A172 (cell line): ENCODE results near the gene ST3GAL4. TPM values are rescaled to one million over a fixed set of nuclear protein-coding genes. Genes with fewer than 3 reads are reported as not detected.

ENCODE experiments used
- DNase-seq: peaks from one replicate; pipeline ENCODE4 v3.0.0-alpha.2; 2015; ENCODE audit warnings: low spot score
- total RNA-seq: library from RNA; depleted of rRNA; stranded (reverse); fragments of >200 nt; shearing (Covaris generic); gene quantifications from 2 replicates; pipeline ENCODE4 v1.2.3, GENCODE V29; 2014; rRNA removed

The ST3GAL4 gene
- total RNA-seq, 1 experiment from 2014 or later: 16.7 TPM

DNA sequence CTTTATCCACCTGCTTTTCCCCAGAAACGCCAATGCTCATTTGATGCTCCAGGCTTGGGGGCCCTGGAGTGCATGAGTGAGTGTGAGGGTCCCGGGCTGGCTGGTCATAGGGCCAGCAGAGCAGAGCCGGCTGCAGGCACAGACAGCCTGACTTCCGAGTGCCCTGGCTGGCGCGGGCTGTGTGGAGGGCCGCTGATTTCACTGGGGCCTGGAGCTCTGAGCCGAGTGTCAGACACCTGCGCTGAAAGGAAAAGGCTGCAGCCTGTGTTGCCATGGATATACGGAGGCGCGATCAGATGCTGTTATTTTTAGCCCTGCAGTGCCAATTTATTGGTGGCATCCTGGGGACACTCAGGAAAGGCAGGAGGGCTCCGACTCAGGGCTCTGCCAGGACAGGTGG is 87.6 kb downstream of the ST3GAL4 start:
- DNase-seq: no peak

DNA sequence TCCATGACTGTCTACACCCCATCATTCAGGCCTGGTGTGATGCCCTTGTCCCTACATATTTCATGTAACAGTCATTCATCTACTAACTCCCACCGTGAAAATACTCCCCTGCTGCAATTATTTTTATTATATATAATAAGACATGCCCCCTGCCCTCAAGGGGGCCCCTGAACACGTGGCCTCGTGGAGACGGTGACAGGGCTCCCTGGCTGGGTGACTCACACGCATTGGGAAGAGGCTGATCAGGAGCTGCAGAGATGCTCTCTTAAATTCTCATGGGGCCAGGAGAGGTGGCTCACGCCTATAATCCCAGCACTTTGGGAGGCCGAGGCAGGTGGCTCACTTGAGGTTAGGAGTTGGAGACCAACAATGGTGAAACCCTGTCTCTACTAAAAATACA is 88.6 kb downstream of the ST3GAL4 start:
- DNase-seq: no peak

DNA sequence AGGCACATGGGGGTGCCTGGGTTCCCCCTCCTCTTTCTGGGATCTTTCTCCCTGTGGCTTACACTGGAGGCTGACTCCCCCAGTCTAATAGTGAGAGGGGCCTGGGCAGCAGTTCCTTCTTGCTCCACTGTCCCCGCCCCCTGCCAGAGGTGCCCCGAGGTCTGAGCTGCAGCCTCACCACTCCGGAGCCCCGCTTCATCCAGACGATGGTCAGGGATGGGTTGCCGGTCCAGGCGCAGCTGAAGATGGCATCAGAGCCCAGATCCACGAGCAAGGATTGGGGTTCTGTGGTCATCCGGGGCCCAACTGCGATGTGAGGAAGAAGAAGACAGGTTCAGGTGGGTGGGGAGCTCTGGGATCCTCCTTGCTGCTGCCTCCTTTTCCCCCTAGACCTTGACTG is 91.1 kb downstream of the ST3GAL4 start:
- DNase-seq: no peak

- DNase-seq: no peak
Observed at GRCh38 chr11:126450198-126450597, 94.7 kb downstream of the ST3GAL4 start.

DNA sequence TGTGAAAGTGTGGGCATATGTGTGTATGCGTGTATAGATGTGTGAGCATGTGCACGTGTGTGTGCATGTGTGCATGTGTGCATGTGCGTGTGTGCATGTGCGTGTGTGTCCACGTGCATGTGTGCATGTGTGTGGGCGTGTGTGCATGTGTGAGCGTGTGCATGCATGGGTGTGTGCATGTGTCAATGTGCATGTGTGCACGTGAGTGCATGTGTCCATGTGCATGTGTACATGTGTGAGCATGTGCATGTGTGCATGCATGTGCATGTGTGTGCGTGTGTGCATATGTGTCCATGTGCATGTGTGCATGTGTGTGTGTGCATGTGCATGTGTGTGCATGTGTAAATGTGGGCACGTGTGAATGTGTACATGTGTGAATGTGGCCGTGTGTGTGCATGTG is 95.3 kb downstream of the ST3GAL4 start:
- DNase-seq: no peak

- DNase-seq: no peak
Observed at GRCh38 chr11:126451211-126451802, 95.8 kb downstream of the ST3GAL4 start.

DNA sequence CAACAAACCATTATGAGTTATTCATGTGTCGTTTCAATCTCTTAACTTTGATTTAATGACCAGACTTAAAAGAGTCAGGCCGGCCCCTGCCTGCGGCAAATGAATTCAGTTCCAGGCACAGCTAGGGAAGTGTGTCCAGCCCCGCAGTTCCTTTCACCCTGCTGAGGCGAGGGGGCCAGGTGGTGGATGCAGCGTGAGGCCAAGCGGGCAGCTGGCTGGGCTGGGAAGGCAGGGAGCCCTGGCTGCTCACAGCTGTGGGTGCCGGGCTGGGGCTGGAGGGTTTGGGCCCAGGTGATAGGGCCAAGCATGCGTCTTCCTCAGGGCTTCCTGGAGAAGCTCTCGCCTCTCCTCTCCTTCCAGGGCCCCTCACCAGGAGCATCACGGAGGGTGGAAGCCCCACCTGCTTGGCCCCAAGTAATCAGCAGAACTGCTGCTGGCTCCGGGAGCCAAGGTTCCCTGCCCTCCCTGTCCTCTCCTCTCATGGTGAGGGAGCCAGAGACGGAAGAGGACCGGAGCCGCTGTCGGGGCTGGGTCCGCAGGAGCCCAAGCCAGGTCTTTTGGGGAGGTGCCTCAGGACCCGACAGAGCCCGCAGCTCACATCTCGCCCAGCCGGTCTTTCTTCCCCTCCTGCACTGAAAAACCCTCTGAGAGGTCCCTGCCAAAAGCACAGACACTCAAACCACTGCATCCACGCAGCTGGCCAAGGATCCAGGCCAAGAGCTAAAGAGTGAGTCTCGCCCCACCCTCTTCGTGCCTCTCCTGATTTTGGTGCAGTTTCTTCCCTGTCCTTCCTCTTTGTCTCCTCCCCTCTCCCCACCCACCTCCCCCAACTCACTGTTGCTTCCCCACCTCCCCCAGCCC is 97.0 kb downstream of the ST3GAL4 start:
- DNase-seq: no peak

GRCh38 chr11:126456089-126456488 is 100.6 kb downstream of the ST3GAL4 start:
- no peak for DNase-seq

GRCh38 chr11:126456783-126457542 is 101.5 kb downstream of the ST3GAL4 start:
- no peak for DNase-seq

DNA sequence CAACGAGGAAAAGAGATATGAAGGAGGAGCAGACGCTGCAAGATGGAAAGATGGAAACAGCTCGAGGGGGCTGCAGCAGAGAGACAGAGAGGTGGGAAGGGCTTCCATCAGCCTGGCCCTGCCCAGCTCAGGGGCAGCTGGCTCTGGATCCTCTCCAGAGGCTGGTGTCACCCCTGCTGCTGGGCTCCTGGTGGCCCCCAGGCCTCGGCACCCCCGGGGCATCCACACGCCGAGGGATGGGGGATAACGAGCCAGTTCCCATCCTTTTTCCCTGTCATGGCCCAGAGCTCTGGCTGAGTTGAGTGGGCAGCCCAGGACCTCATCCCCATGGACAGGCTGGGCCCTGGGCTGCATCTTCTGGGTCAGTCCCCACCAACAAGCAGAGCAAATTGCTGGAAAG is 102.3 kb downstream of the ST3GAL4 start:
- DNase-seq: no peak

- DNase-seq: no peak
Observed at GRCh38 chr11:126459691-126460281, 104.3 kb downstream of the ST3GAL4 start.

GRCh38 chr11:126460417-126461095 is 105.1 kb downstream of the ST3GAL4 start:
- no peak for DNase-seq

DNA sequence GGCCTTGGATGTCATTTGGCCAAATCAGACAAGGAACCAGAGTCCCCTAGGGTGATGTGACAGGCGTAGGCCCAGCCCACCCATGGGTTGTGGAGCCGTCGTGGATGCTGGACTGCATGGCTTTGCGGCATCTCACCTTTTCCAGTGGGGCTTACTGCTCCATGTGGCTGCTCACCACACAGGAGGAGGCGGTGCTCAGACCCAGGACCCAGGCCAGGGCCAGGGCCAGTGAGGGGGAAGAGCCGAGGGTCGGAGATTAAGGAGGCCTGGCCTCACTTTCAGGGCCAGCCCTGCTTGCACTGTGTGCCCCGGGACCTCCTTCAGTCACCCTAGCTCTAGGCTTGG is 105.6 kb downstream of the ST3GAL4 start:
- DNase-seq: no peak

DNA sequence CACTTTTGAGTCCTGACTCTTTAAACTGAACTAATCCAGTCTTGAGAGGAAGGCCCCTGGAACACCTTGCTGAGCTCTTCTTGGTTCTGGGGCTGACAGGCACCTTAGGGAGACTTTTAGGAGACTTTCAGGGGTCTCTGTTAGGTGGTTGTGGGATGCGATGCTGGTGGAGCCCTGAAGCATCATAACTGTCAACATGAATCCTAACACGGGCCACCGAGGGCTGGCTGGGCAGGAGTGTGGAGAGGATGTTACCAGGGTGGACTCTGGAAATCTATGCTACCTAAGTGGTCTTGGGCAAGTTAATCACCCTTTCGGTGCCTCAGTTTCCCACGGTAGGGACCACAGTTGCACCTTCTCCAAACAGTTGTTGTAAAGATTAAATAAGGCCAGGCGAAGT is 106.5 kb downstream of the ST3GAL4 start:
- no peak for DNase-seq

DNA sequence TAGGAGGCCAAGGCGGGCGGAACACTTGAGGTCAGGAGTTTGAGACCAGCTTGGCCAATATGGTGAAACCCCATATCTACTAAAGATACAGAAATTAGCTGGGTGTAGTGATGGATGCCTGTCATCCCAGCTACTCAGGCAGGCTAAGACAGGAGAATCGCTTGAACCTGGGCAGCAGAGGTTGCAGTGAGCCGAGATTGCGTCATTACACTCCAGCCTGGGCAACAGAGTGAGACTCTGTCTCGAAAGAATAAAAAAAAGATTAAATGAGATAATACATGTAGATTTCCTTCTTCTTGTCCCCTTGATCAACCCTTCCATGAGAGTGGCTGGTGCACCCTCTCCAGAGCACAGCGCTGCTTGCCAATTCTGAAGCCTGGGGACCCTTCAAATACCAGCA is 106.9 kb downstream of the ST3GAL4 start:
- DNase-seq: no peak

Other genes starting within 250 kb of the ST3GAL4 start
- 12.1 and 16.8 TPM in 2 replicates for gene RPUSD4, start 144.0 kb upstream of the ST3GAL4 start, total RNA-seq
- 25.4 and 34.5 TPM in 2 replicates for gene FAM118B, start 143.9 kb upstream of the ST3GAL4 start, total RNA-seq
- 67.2 and 75.1 TPM in 2 replicates for gene SRPRA, start 86.8 kb upstream of the ST3GAL4 start, total RNA-seq
- 22.6 and 28.1 TPM in 2 replicates for gene FOXRED1, start 86.5 kb upstream of the ST3GAL4 start, total RNA-seq
- gene TIRAP, start 72.6 kb upstream of the ST3GAL4 start, total RNA-seq: 2.3 and 4.1 TPM in 2 replicates
- 16.2 and 16.6 TPM in 2 replicates for gene DCPS, start 51.6 kb upstream of the ST3GAL4 start, total RNA-seq